ENCODE measurements around the gene BRAF. TPM values are rescaled to one million over a fixed set of nuclear protein-coding genes. Genes with fewer than 3 reads are reported as not detected.
"Not testable (repeated sequence)": the region's sequence is repeated elsewhere in the genome, so short reads cannot be mapped to it uniquely, and the experiment has no call there.

BRAF gene
- total RNA-seq, 1 experiment from 2014 or later = 12.7 TPM

DNA sequence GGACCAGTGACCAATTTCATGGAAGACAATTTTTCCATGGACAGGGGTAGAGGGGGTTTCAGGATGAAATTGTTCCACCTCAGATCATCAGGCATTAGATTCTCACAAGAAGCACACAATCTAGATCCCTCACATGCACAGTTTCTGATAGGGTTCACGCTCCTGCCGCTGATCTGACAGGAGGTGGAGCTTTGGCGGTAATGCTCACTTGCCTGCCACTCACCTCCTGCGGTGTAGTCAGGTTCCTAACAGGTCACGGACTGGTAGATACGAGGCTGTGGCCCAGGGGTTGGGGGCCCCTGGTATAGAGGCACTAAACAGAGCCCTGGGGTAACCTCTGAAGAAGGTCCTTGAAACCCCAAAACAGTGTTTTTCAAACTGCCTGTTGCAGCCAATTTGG is 6.5 kb downstream of the BRAF start:
- no peak for DNase-seq (ENCODE audit: low read depth)

DNA sequence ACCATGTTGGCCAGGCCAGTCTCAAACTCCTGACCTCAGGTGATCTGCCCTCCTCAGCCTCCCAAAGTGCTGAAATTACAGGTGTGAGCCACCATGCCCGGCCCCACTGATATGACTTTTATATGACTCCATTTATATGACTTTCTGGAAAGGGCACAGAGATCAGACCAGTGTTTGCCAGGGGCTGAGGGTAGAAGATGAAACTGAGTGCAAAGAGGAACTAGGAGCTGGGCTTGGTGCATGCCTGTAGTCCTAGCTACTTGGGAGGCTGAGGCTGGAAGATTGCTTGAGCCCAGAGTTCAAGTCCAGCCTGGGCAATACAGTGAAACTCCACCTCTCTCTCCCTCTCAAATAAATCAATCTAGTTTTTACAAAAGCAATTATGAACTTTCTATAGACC is 7.5 kb downstream of the BRAF start:
- no peak for DNase-seq (ENCODE audit: low read depth)

DNA sequence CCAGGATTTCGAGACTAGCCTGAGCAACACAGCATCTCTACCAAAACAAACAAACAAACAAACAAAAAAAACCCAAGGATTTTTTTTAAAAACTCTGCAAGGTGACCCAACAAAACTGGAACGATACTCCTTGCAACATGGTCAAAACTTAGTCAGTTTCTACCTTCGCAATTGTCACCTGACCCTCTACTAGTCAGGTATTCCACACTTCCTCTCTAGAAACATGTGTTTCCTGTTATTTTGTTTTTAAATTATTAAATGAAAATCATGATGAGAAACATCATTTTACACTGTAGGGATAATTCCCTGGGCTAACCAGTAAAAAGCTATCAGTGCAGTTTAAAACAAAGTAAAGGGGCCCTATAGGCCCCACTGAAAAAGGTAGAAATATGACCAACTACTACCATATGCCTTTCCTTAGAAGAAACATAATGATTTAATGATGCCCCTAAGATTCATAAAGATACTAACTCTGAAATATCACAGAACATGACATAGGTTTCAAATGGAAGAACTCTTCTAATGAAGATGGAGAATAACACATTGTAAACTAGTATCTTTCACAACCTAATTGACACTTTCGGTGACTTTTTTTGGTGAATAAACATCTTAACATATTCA is 8.7 kb downstream of the BRAF start:
- DNase-seq (ENCODE audit: low read depth) = no peak

DNA sequence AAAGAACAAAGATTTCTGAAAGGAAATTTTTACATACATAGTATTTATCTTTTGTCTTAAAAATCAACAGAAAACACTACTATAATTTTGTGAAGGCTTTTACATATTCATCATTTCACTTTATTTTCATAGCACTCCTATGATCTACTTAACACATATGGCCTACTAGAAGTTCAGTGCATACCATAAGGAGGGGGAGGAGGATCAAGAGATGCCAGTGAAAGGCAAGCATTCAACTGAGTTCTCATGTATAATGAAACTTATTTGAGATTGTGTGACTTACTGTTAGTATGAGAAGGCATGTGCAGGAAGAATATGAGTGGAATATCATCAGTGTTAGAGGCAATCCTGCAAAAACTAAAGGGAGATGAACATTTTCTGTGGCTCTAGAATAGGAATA is 10.6 kb downstream of the BRAF start:
- DNase-seq (ENCODE audit: low read depth) = no peak

DNA sequence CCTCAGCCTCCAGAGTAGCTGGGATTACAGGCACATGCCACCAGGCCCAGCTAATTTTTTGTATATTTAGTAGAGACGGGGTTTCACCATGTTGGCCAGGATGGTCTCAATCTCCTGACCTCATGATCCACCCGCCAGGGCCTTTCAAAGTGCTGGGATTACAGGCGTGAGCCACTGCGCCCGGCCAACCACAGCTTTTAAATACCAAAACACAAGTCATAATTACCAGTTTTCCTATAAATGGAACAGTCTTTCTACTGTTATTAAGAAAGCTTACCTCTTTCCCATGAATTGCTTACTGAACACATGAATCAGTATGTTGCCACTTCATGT is 11.2 kb downstream of the BRAF start:
- DNase-seq (ENCODE audit: low read depth) = not testable (repeated sequence)

DNA sequence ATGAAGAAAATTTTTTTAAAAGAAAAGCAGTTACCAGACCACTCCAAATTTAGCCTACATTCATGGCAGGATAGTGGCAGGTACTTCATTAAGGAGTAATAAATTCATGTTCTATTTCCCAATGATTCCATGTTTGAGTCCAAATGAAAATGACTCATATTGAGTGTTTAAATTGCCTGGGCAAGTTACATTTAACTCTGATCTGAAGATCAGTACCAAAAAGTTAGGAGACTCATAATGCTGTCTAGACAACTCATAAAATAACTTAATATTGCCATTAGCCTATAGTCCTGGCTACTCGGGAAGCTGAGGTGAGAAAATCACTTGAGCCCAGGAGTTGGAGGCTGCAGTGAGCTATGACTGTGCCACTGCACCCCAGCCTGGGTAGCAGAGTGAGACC is 13.0 kb downstream of the BRAF start:
- DNase-seq (ENCODE audit: low read depth) = no peak

DNA sequence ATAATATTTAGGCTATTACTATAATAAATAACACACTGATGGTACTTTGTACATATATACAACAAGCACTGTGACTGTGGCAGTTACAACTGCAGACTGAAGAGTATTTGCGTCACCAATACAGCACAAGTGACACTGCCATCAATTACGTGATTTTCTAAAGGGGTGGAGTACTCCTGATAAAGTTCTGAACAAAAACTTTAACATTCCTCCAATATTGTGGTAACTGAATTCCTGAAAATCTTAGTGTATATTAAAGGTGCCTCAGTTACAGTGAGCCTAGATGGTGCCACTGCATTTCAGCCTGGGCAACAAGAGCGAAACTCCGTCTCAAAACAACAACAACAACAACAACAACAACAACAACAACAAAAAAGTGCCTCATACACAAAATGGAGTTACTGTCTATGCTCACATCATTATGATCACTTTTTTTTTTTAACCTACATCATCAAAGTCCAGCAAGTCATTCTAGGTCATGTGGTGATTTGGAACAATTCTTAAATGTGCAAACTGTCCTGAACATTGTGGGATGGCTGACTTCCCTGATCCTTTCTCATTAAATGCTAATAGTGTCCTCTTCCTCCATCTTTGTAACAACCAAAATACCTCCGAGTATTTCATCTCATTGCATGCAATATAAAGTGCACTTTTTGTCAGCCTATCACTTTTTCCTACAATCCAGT is 15.1 kb downstream of the BRAF start:
- no peak for DNase-seq (ENCODE audit: low read depth)

DNA sequence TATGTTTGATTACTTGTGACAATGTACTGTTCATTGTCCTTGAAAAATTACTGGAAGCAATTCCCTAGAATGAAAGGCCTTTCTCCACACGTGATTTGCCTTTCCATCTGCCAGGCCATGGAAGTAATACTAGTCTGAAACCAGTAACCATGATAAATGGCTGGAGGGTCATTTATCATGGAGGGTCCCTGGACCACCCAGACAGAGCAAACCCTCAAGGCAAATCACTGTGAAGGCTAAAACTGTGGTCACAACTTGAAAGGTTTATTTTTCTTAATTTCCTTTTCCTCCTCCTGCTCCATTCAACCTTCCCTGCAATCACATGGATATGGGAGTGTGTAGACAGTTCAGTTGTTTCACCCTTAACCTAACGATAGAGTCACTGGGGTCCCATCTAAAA is 16.4 kb downstream of the BRAF start:
- no peak for DNase-seq (ENCODE audit: low read depth)

DNA sequence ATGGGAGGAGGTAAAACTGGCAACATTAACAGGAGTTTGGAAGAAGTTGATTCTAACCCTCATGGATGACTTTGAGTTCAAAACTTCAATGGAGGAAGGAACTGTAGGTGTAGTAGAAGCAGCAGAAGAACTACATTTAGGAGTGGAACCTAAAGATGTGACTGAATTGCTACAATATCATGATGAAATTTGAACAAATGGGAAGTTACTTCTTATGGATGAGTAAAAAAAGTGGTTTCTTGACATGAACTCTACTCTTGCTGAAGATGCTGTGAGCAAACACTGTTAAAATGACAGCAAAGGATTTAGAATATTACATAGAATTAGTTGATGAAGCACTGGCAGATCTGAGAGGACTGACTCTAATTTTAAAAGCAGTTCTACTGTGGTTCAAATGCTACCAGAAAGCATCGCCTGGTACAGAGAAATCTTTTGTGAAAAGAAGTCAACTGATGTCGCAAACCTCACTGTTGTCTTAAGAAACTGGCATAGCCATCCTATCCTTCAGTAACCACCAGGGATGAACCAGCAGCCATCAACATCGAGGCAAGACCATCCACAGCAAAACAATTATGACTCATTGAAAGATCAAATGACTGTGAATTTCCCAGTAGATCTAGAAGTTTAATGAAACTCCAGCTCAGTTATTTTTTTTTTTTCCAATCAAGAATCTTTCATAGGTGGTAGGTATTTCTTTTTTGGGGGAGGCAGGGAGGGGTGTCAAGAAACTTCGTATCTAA is 20.8 kb downstream of the BRAF start:
- peak; percentile 39 for DNase-seq (ENCODE audit: low read depth)

DNA sequence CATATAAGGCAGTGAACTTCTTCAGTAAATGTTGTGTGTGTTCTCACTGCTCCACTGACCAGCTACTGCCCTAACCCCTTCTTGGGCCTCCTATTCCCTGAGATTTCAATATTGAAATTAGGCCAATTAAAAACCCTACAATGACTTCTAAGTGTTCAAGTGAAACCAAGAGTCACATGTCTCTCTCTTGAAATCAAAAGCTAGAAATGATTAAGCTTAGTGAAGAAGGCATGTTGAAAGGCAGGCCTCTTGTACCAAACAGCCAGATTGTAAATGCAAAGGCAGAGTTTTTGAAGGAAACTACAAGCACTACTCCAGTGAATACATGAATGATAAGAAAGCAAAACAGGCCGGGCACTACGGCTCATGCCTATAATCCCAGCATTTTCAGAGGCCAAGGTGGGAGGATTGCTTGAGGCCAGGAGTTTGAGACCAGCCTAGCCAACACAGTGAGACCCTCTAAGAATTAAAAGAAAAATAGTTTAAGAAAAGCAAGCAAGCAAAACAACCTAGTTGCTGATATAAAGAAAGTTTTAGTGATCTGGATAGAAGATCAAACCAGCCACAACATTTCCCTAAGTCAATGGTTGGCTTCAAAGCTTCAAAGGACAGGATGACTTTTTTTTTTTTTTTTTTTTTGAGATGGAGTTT is 22.3 kb downstream of the BRAF start:
- DNase-seq (ENCODE audit: low read depth) = no peak

DNA sequence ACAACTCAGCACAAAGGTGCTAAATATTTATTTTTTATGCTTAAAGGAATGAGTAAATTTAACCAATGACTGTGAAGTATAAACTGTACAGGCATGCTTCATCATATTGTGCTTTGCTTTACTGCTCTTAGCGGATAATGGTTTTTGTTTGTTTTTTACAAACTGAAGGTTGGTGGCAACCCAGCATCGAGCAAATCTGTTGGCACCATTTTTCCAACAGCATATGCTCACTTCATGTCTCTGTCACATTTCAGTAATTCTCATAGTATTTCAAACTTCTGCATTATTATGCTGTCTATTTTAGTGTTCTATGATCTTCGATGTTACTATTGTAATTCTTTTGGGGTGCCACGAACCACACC is 22.8 kb downstream of the BRAF start:
- no peak for DNase-seq (ENCODE audit: low read depth)

DNA sequence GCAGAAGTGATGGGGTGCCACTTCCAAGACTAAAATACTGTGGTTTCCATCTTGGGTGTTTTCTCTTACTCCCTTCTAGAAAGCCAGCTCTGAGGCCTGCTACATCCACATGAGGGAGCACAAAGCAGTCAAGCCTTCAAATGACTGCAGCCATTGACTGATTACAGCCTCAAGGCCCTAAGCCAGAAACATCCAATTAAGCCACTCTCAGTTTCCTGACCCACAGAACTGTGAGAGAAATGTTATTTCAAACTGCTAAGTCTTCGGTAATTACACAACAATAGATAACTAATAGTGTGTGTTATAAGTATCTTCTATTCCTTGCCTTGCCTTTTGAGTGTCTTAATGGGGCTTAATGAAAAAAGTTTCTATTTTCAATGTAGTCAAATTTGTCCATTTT is 24.8 kb downstream of the BRAF start:
- peak; percentile 15 for DNase-seq (ENCODE audit: low read depth)

DNA sequence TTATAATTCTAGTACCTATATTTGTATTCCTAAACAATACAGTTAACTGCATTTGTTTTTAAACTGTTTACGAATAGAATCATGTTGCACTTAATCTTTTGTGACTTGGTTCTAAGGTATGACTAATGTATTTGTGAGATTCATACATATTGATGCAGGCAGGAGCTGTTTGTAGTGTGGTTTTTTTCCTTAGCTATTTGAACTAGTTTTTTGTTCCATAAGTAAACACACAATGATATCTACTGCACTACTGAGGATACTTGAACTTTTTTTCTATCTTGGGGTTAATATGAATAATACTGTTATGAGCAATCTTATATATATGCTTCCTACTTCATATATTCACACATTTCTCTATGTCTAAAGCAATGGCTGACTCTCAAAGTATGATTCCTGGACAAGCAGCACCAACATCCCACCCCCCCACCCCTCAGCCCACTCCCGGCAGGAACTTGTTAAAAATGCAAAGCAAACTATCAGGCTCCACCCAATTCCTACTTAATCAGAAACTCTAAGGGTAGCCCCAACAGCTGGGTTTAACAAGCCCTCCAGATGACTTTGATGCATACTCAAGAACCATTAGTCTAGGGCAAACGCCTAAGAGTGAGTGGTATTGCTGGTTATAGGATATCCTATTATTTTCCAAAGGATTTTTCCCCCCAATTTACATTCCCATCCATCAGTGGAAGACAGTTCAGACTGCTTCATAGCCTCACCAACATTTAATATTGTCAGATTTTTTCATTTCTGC is 25.8 kb downstream of the BRAF start:
- no peak for DNase-seq (ENCODE audit: low read depth)

DNA sequence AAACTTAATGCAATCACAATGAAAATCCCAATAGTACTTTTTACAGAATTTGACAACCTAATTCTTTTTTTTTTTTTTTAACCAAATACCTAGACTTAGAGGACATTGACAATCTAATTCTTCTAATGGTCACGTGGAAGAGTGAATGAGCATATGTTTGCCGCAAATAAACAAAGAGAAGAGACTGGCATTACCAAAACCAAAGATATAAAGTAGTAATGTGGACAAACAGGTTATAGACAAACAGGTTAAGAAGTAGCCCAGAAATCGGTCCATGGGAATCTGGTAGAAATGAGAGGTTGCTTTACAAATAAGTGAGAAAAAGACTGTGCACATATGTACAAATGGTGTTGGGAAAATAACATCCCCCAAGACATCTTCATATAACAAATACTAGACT is 27.7 kb downstream of the BRAF start:
- DNase-seq (ENCODE audit: low read depth) = no peak

DNA sequence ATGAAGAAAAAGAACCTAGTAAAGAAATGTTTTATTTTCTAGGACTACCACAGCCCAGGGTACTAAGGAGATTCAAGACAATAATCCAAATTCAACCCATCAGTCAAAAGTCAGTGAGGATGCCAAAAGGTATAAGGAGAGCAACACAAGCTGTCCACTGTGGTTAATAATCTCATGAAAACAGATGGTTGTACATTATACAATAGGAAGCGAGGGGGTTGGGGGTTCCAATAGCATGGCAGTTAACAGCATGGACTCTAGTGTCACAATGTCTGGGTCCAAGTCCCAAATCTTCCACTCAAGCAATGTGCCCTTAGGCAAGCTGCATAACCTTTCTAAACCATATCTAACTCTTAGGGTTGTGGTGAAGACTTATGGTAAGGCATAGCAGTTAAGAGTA is 35.1 kb downstream of the BRAF start:
- peak; percentile 7 for DNase-seq (ENCODE audit: low read depth)

DNA sequence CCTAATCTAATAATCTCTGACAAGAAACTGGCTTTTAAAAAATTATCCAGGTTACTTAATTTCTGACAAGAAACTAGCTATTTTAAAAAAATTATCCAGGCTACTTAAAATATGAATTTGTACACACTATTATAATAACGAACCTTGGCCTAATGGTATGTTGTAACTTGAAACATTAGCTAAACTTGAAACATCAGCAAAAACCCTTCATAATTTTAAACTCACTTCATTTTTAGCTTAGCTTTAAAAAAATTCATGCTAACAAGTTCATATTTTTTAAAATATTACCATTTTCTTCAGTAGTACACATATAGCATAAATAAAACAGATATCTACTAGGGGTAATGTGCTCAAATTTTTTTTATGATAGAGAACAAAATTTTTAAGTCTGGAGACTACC is 35.6 kb downstream of the BRAF start:
- no peak for DNase-seq (ENCODE audit: low read depth)

DNA sequence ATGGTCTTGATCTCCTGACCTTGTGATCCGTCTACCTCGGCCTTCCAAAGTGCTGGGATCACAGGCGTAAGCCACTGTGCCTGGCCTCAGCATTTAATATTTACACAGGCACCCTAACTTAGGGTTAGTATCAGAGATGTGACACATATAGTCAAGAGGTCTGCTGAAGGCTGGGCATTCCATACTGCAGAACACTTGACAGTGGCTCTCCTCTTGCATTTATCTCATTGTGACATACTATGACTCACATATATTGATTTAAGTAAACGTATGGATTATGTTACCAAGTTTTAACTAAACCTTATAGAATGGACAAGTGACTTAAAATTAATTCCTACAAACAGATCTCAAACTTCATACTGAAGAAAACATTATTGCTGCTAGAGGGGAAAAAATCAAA is 36.6 kb downstream of the BRAF start:
- no peak for DNase-seq (ENCODE audit: low read depth)

DNA sequence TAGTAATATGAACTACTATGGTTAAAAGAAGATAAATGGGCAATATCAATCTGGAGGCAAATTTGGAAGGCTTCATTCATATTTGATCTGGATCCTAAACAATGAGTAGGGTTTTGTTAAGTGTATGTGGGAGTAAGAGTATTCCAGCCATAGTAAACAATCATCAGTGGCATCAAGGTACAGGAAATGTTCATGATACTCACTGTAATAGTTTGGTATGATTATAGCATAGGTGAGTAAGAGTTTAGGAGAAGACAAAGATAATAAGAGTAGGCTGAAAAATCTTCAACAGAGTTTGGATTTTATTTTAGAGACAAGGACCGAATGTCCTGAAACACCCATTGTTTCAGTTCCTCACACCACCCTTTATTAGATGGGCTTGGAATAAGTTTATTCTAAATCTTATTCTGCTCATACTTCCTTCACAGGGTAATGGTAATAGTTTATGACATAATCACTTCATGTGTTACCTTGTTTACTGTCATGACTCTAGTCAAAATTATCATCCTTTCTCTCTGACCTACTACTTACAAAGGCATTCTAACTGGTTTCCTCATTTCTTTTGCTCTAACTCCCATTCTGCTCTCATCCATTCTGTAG is 38.9 kb downstream of the BRAF start:
- DNase-seq (ENCODE audit: low read depth) = no peak

DNA sequence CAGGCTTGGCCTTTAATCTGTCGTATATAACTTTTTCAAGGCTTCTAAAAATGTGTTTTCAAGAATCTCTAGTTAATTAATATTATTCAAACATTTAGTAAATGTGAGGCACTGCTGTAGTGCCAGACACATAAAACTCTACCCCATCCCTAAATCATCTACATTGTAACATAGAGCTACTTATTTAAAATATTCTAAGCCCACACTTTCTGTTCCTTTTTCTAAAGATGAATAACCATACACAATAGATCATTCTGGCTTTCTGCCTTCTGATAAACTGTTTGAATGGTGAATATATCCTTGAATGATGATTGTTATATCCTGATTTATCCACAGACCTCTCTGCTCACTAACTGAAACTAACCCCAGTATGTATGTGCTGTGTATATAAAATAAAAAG is 41.4 kb downstream of the BRAF start:
- DNase-seq (ENCODE audit: low read depth) = no peak

DNA sequence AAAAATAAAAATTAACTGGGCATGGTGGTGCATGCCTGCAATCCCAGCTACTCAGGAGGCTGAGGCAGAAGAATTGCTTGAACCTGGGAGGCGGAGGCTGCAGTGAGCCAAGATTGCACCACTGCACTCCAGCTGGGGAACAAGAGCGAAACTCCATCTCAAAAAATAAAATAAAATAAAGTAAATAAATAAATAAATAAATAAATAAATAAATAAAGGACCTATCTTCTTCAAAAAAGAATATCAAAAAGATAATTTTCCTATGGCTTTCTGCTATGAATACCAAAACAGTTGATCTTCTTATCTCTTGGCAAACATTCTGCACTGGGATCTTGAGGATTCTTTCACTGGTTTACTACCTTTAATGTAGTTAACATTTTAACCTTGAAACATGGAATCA is 41.9 kb downstream of the BRAF start:
- not testable (repeated sequence) for DNase-seq (ENCODE audit: low read depth)

DNA sequence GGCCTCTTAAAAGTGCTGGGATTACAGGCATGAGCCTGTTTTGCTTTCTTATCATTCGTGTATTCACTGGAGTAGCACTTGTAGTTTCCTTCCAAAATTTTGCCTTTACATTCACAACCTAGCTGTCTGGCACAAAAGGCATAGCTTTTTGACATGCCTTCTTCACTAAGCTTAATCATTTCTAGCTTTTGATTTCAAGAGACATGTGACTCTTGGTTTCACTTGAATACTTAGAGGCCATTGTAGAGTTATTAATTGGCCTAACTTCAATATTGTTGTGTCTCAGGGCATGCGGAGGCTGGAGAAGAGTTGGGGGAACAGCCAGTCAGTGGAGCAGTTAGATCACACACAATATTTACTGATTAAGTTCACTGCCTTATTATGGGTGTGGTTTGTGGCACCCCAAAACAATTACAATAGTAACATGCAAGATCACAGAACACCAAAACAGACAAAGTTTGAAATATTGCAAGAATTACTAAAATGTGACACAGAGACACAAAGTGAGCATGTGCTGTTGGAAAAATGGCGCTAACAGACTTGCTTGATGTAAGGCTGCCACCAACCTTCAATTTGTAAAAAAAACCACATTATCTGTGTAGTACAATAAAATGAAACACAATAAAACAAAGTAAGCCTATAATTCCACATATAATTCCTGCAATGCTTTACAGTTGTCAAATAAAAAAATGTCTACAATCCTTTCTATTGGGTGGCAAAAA is 43.1 kb downstream of the BRAF start:
- DNase-seq (ENCODE audit: low read depth) = no peak
